H1 (cell line): ENCODE results near the gene LBR.

Experiments used
- CEBPB ChIP-seq: IDR thresholded peaks from 2 replicates; pipeline ENCODE4 v1.6.1; 2012; ENCODE audit warnings: low read depth, low read length
- EGR1 ChIP-seq: IDR thresholded peaks from 2 replicates; pipeline ENCODE4 v1.6.1; 2011; ENCODE audit warnings: low read depth, low read length, borderline replicate concordance
- EZH2 ChIP-seq: fragments of 200-600 bp; sonication (generic); IDR thresholded peaks from 2 replicates; pipeline ENCODE4 v1.7.1; 2012; ENCODE audit warnings: low read depth, mild to moderate bottlenecking, moderate library complexity, low read length, inconsistent platforms; ENCODE audit not compliant: severe bottlenecking
- KDM1A ChIP-seq: fragments of 200-600, 300-600 bp; sonication (generic); IDR thresholded peaks from 2 replicates; pipeline ENCODE4 v1.7.1; 2016; ENCODE audit warnings: mild to moderate bottlenecking, low read length, borderline replicate concordance
- POLR2A ChIP-seq, 2 experiments: IDR thresholded peaks; 1 replicate in 1 of 2; 2 replicates in 1 of 2; pipeline ENCODE4 v1.6.1; 2011; ENCODE audit warnings: low read depth in 2 of 2, low read length in 2 of 2, mild to moderate bottlenecking in 2 of 2; ENCODE audit errors: control extremely low read depth in 1 of 2
- POU5F1 ChIP-seq: IDR thresholded peaks from 2 replicates; pipeline ENCODE4 v1.6.1; 2011; ENCODE audit warnings: low read depth, mild to moderate bottlenecking, low read length, moderate library complexity
- RAD21 ChIP-seq, 2 experiments: IDR thresholded peaks in 1 of 2; conservative IDR thresholded peaks in 1 of 2; 2 replicates each; pipeline ENCODE4 v1.6.1; 2011; ENCODE audit warnings: low read depth in 2 of 2, low read length in 2 of 2, improper control_type of control experiment in 1 of 2, inconsistent platforms in 1 of 2, mild to moderate bottlenecking in 1 of 2, moderate library complexity in 1 of 2
- SIX5 ChIP-seq: IDR thresholded peaks from 2 replicates; pipeline ENCODE4 v1.6.1; 2011; ENCODE audit warnings: mild to moderate bottlenecking, low read depth, low read length
- SP4 ChIP-seq: IDR thresholded peaks from 2 replicates; pipeline ENCODE4 v1.6.1; 2012; ENCODE audit warnings: low read length, inconsistent platforms
- SRF ChIP-seq: IDR thresholded peaks from 2 replicates; pipeline ENCODE4 v1.6.1; 2011; ENCODE audit warnings: mild to moderate bottlenecking, low read depth, low read length, moderate library complexity
- SUZ12 ChIP-seq: fragments of 200-600 bp; sonication (generic); IDR thresholded peaks from 2 replicates; pipeline ENCODE4 v1.6.1; 2012; ENCODE audit warnings: mild to moderate bottlenecking, inconsistent platforms, low read length, moderate library complexity, mixed read lengths
- TEAD4 ChIP-seq: IDR thresholded peaks from 2 replicates; pipeline ENCODE4 v1.6.1; 2012; ENCODE audit warnings: low read depth, low read length, inconsistent platforms, mixed read lengths
- TF ChIP-seq, protein P1 (sequence below), 3 experiments: IDR thresholded peaks; 1 replicate in 2 of 3; 2 replicates in 1 of 3; pipeline versions ENCODE4 v1.5.1 to v1.6.1; 2011; ENCODE audit warnings: low read length in 3 of 3, mild to moderate bottlenecking in 3 of 3, inconsistent platforms in 2 of 3, low read depth in 1 of 3, moderate library complexity in 1 of 3; ENCODE audit not compliant: insufficient read depth in 1 of 3; ENCODE audit errors: control extremely low read depth in 1 of 3

DNA sequence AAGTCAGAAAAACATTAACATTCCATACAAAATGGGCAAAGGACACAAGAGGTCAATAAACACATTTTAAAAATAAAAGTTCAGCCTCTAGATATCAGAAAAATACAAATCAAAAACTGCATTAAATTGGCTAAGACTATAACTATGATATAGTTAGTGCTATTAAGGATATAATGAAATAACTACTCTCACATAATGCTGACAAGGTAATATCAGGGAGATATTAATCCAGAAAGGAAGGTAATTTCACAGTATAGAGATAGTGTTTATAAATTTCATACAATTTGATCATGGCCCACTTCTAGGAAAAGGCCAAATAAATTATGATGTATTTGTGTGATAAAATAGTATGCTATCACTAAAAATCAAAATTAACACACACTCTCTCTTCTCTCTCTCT, 61.8 kb downstream of the LBR start:
- TF ChIP-seq SP4 (no peak), RAD21 (IDR thresholded peaks at IDR 0.05 in 1 of 2, conservative IDR thresholded peaks at IDR 0.05 in 1 of 2; ENCODE audit: low read depth in 2 of 2, low read length in 2 of 2) (no peak), KDM1A (no peak), SRF (no peak), SUZ12 (no peak), TEAD4 (no peak), POU5F1 (no peak), CEBPB (no peak), POLR2A (IDR thresholded peaks at IDR 0.05; ENCODE audit: control extremely low read depth in 1 of 2, low read depth in 2 of 2, low read length in 2 of 2) (no peak), SIX5 (no peak), EGR1 (no peak), EZH2 (no peak)
- TF ChIP-seq, protein P1, sequence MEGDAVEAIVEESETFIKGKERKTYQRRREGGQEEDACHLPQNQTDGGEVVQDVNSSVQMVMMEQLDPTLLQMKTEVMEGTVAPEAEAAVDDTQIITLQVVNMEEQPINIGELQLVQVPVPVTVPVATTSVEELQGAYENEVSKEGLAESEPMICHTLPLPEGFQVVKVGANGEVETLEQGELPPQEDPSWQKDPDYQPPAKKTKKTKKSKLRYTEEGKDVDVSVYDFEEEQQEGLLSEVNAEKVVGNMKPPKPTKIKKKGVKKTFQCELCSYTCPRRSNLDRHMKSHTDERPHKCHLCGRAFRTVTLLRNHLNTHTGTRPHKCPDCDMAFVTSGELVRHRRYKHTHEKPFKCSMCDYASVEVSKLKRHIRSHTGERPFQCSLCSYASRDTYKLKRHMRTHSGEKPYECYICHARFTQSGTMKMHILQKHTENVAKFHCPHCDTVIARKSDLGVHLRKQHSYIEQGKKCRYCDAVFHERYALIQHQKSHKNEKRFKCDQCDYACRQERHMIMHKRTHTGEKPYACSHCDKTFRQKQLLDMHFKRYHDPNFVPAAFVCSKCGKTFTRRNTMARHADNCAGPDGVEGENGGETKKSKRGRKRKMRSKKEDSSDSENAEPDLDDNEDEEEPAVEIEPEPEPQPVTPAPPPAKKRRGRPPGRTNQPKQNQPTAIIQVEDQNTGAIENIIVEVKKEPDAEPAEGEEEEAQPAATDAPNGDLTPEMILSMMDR (IDR thresholded peaks at IDR 0.05; ENCODE audit: control extremely low read depth in 1 of 3, insufficient read depth in 1 of 3, low read depth in 1 of 3, low read length in 3 of 3) = no peak
